Large intestine (tissue), 3 donors: ENCODE results near the gene SECISBP2. TPM values are rescaled to one million over a fixed set of nuclear protein-coding genes. Genes with fewer than 3 reads are reported as not detected.

ENCODE experiments used
- DNase-seq, 2 donors: peaks; one replicate each; pipeline versions ENCODE4 v3.0.0 to v3.0.0-alpha.2; 2013
- H3K27ac ChIP-seq: one replicate; pipeline ENCODE4 v1.5.1; 2013; ENCODE audit warnings: low read length
- H3K27me3 ChIP-seq: 2 replicates; pipeline ENCODE4 v1.6.1; 2013; ENCODE audit warnings: low read length; ENCODE audit not compliant: control insufficient read depth, insufficient read depth
- H3K36me3 ChIP-seq: 2 replicates; pipeline ENCODE4 v1.6.1; 2013; ENCODE audit warnings: low read length; ENCODE audit not compliant: control insufficient read depth, insufficient read depth
- H3K4me1 ChIP-seq: one replicate; pipeline ENCODE4 v1.6.1; 2013; ENCODE audit warnings: low read length; ENCODE audit not compliant: control insufficient read depth, insufficient read depth
- H3K4me3 ChIP-seq: one replicate; pipeline ENCODE4 v1.5.1; 2013; ENCODE audit warnings: low read length
- H3K9me3 ChIP-seq: one replicate; pipeline ENCODE4 v1.6.1; 2013; ENCODE audit warnings: mild to moderate bottlenecking, low read depth, low read length, moderate library complexity; ENCODE audit not compliant: control insufficient read depth
- WGBS: methylation state at CpG from one replicate; pipeline ENCODE4 v1.1.5; 2013; ENCODE audit warnings: low lambda C conversion rate; ENCODE audit not compliant: insufficient coverage; 5-methylcytosine and 5-hydroxymethylcytosine counted together
- polyA plus RNA-seq: library from polyadenylated mRNA; unstranded; fragments of 120-200 nt; gene quantifications from one replicate; pipeline ENCODE4 v1.2.1, GENCODE V29; 2013

SECISBP2 gene
- polyA plus RNA-seq, 1 donor, result 67.1 TPM

GRCh38 chr9:89402695-89403427 lies 84.6 kb downstream of the SECISBP2 start:
- no CpG with 5 or more reads among the region's 14 CpGs for WGBS
- H3K27me3 ChIP-seq, result no peaks in the 10 kb centered on the region
- peaks cover 41% of the 10 kb centered on the region for H3K36me3 ChIP-seq
- H3K4me1 ChIP-seq, result no peaks in the 10 kb centered on the region
- no peak for DNase-seq
- H3K27ac ChIP-seq, result no peak overlapping the region
- no peak overlapping the region for H3K4me3 ChIP-seq
- H3K9me3 ChIP-seq, result no peaks in the 10 kb centered on the region

DNA sequence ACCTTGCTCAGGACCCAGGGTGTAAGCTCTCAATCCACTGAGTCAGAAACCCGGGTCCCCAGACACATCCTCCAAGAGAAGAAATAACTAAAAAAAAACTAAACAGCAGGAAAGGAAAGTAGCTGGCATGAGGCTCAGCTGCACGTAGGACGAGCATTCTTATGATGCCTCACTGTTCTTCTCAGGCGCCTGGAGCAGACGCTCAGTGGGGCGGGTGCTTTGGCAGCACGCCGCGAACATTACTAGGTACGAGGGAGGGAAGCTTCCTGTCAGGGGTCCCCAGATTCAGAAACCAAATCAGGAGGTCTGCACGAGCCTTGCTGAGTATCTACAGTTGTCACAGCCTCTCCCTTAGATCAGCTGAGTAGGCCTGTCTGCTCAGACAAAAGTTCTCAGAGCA lies 85.8 kb downstream of the SECISBP2 start:
- H3K27ac ChIP-seq, result no peak overlapping the region
- WGBS, result 100% methylated on average over 2 of the region's 11 CpGs

GRCh38 chr9:89405826-89406225 lies 87.5 kb downstream of the SECISBP2 start:
- whole genome bisulfite sequencing, result no CpG with 5 or more reads among the region's 11 CpGs
- peaks cover 28% of the 10 kb centered on the region for H3K36me3 ChIP-seq
- peak in 1 of 2 donors; percentile 27 for DNase-seq
- no peaks in the 10 kb centered on the region for H3K27me3 ChIP-seq
- no peak overlapping the region for H3K4me3 ChIP-seq
- H3K4me1 ChIP-seq, result no peaks in the 10 kb centered on the region
- H3K27ac ChIP-seq, result no peak overlapping the region
- H3K9me3 ChIP-seq, result no peaks in the 10 kb centered on the region

More for the DNA sequence above, 85.8 kb downstream of the SECISBP2 start:
- no peaks in the 10 kb centered on the region for H3K27me3 ChIP-seq
- peaks cover 34% of the 10 kb centered on the region for H3K36me3 ChIP-seq
- H3K9me3 ChIP-seq, result no peaks in the 10 kb centered on the region
- no peaks in the 10 kb centered on the region for H3K4me1 ChIP-seq
- no peak for DNase-seq
- H3K4me3 ChIP-seq, result no peak overlapping the region

DNA sequence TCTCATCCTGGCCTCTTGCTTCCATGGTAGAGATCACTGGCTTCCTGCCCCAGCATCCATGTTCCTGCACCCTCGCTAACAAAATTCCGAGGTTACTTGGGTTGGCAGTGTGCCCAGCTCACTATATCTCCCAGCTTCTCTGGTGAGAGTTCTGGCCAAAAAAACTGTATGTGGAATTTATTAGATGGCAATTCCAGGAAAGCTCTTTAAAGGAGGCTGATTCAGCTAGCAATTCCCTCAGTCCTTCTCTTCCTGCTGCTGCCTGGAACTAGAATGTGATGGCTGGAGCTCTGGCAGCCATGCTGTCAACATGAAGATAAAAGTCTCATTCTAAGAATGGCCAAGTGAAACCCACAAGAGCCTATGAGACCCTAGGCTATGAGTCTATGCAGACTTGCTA lies 88.8 kb downstream of the SECISBP2 start:
- no peaks in the 10 kb centered on the region for H3K27me3 ChIP-seq
- H3K9me3 ChIP-seq, result no peaks in the 10 kb centered on the region
- H3K4me1 ChIP-seq, result no peaks in the 10 kb centered on the region
- H3K36me3 ChIP-seq, result peaks cover 20% of the 10 kb centered on the region
- no peak overlapping the region for H3K4me3 ChIP-seq
- no CpG with 5 or more reads among the region's 2 CpGs for WGBS
- no peak for DNase-seq
- H3K27ac ChIP-seq, result no peak overlapping the region

- H3K9me3 ChIP-seq, result no peaks in the 10 kb centered on the region
- WGBS, result 40% methylated on average over 1 of the region's 12 CpGs
- no peaks in the 10 kb centered on the region for H3K27me3 ChIP-seq
- no peak overlapping the region for H3K27ac ChIP-seq
- DNase-seq, result no peak
- peaks cover 11% of the 10 kb centered on the region for H3K36me3 ChIP-seq
- H3K4me3 ChIP-seq, result no peak overlapping the region
- no peaks in the 10 kb centered on the region for H3K4me1 ChIP-seq
Measured at GRCh38 chr9:89408628-89409101, 90.4 kb downstream of the SECISBP2 start.

Other genes with a start within 250 kb of the SECISBP2 start
- gene SHC3, start 139.7 kb upstream of the SECISBP2 start, polyA plus RNA-seq, result 0.69 TPM
- 95.6 TPM for gene CKS2, start 7.3 kb upstream of the SECISBP2 start, polyA plus RNA-seq
- gene SEMA4D, start 179.6 kb downstream of the SECISBP2 start, polyA plus RNA-seq, result 32.8 TPM